WERI-Rb-1 (cell line): ENCODE data around the gene ZNF830.

Experiments
- DNase-seq: peaks from one replicate; pipeline ENCODE4 v3.0.0-alpha.2; 2020
- H3K27ac ChIP-seq: fragments of 250-450 bp; sonication (Bioruptor Pico); 2 replicates; pipeline ENCODE4 v1.5.1; 2020; ENCODE audit warnings: mild to moderate bottlenecking, moderate library complexity
- H3K27me3 ChIP-seq: fragments of 250-450 bp; sonication (Bioruptor Pico); 2 replicates; pipeline ENCODE4 v1.5.1; 2021; ENCODE audit warnings: mild to moderate bottlenecking, low read depth, moderate library complexity; ENCODE audit not compliant: insufficient read depth, severe bottlenecking
- H3K36me3 ChIP-seq: fragments of 250-450 bp; sonication (Bioruptor Pico); 2 replicates; pipeline ENCODE4 v1.5.1; 2020; ENCODE audit warnings: mild to moderate bottlenecking, moderate library complexity
- H3K4me3 ChIP-seq: 2 replicates; pipeline ENCODE4 v1.5.1; 2011; ENCODE audit warnings: low read depth, mild to moderate bottlenecking, control low read depth, low read length
- H3K9me3 ChIP-seq: fragments of 250-450 bp; sonication (Bioruptor Pico); 2 replicates; pipeline ENCODE4 v1.5.1; 2021; ENCODE audit warnings: mild to moderate bottlenecking, moderate library complexity; ENCODE audit not compliant: severe bottlenecking
- TF ChIP-seq, protein P1 (sequence below): IDR thresholded peaks from 2 replicates; pipeline ENCODE4 v1.5.1; 2011; ENCODE audit warnings: low read depth, mild to moderate bottlenecking, control low read depth, inconsistent platforms, low read length

Gene ZNF830, protein sequence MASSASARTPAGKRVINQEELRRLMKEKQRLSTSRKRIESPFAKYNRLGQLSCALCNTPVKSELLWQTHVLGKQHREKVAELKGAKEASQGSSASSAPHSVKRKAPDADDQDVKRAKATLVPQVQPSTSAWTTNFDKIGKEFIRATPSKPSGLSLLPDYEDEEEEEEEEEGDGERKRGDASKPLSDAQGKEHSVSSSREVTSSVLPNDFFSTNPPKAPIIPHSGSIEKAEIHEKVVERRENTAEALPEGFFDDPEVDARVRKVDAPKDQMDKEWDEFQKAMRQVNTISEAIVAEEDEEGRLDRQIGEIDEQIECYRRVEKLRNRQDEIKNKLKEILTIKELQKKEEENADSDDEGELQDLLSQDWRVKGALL

DNA sequence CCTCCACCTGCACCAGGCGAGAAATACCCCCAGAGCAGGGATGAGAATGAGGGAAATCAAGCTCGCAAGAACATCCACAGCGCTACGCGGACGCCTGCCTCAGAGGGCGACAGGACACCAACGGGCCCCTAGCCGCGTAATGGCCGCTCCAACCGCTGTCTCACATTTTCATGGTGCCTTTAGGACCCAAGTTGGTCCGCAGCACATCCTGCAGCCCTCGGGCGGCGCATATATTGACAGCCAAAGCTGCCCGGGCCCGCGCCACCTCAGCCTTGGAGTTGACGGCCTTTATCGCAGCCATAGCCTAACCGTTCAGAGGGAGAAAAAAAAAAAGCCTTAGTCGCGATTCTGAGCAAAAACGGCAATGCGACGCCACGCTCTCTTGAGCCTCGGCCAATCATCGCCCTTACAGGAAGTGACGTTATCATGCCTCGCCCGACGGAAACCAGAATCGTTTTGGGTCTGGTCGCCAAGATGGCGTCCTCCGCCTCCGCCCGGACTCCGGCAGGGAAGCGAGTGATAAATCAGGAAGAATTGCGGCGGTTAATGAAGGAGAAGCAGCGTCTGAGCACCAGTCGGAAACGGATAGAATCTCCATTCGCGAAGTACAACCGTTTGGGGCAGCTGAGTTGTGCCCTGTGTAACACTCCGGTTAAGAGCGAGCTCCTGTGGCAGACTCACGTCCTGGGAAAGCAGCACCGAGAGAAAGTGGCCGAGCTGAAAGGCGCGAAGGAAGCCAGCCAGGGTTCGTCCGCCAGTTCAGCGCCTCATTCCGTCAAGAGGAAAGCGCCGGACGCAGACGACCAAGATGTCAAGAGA, at the start of gene ZNF830, which contains the start of gene CCT6B:
ZNF830 (plus strand) TSS at position 448 of the 819 bp plus-strand sequence; CDS start at position 475, 27 bp downstream.
CCT6B (minus strand) TSS at position 368 of the 819 bp plus-strand sequence; CDS start at position 301, 67 bp downstream.
- DNase-seq: peak; percentile 89
- H3K27ac ChIP-seq: peak within 1 kb of the TSS; percentile 94

DNA sequence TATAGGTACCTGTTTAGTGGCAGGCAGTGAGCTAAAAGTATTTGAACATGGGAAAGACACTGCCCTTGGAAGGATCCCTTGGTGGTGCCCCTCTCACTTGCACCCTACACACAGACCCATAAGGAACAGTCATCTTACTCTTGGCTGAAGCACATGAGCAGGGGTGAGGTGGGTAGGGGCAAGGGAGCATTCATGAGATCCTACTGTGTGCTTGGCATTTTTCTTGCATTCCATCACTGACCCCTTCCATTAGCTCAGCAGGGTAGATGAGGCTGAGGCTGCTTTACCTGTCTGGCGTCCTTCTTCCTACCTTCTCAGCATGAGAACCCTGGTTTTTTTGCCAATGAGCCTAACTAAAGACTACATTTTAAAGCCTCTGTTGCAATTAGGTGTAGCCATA, 48.3 kb upstream of the ZNF830 start:
- H3K4me3 ChIP-seq: no peak overlapping the region
- peaks cover 6% of the 10 kb centered on the region for H3K9me3 ChIP-seq
- H3K27me3 ChIP-seq: no peaks in the 10 kb centered on the region
- no peaks in the 10 kb centered on the region for H3K36me3 ChIP-seq
- DNase-seq: no peak
- no peak overlapping the region for H3K27ac ChIP-seq
- TF ChIP-seq, protein P1, sequence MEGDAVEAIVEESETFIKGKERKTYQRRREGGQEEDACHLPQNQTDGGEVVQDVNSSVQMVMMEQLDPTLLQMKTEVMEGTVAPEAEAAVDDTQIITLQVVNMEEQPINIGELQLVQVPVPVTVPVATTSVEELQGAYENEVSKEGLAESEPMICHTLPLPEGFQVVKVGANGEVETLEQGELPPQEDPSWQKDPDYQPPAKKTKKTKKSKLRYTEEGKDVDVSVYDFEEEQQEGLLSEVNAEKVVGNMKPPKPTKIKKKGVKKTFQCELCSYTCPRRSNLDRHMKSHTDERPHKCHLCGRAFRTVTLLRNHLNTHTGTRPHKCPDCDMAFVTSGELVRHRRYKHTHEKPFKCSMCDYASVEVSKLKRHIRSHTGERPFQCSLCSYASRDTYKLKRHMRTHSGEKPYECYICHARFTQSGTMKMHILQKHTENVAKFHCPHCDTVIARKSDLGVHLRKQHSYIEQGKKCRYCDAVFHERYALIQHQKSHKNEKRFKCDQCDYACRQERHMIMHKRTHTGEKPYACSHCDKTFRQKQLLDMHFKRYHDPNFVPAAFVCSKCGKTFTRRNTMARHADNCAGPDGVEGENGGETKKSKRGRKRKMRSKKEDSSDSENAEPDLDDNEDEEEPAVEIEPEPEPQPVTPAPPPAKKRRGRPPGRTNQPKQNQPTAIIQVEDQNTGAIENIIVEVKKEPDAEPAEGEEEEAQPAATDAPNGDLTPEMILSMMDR: no peak

More for the DNA sequence above, at the start of gene ZNF830, which contains the start of gene CCT6B:
- no peaks in the 10 kb centered on the region for H3K27me3 ChIP-seq
- H3K9me3 ChIP-seq: no peaks in the 10 kb centered on the region
- TF ChIP-seq, protein P1: 0 out of 2 replicates have a peak, but pooled peaks have one; percentile 2
- peak within 1 kb of the TSS; percentile 79 for H3K4me3 ChIP-seq
- peaks cover 36% of the 10 kb centered on the region for H3K36me3 ChIP-seq

DNA sequence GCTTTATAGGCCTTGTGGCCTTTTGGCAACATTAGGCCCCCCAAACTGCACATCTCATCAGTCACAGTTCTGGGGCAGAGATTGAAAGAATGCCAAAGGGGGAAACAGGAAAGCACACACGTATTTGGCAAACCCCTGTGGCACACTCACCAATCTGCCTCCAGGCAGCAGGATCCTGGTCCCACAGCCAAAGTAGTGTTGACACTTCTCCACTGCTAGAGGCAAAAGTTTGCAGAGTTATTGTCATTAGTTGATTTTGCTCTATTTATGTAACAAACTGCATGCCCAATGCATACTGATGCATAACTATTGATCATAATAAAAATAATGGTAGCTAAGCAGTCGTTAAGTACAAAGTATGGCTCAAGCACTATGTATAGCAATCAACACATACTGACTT, 45.2 kb upstream of the ZNF830 start:
- Histone ChIP-seq H3K27me3 (no peaks in the 10 kb centered on the region), H3K4me3 (no peak overlapping the region), H3K36me3 (no peaks in the 10 kb centered on the region), H3K9me3 (peaks cover 6% of the 10 kb centered on the region), H3K27ac (no peak overlapping the region)
- TF ChIP-seq, protein P1: no peak
- DNase-seq: no peak

DNA sequence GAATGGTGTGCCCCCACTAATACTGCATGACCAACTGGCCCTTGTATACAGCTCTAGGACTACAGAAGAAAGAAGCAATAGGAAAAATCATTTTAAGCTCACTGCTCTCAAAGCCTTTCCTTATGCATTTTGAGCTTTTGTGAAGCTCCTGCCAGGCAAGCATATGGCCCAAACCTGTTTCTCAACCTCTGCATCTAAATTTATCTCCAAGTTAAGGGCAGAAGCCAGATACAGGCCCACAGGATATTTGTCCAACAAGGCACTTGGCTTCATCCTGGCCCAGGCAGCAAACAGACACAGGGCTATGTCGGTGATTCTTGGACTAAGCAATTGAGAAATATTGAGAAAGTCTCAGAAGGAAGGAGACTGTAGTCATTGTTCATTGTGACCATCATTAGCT, 44.0 kb upstream of the ZNF830 start:
- TF ChIP-seq, protein P1: no peak

DNA sequence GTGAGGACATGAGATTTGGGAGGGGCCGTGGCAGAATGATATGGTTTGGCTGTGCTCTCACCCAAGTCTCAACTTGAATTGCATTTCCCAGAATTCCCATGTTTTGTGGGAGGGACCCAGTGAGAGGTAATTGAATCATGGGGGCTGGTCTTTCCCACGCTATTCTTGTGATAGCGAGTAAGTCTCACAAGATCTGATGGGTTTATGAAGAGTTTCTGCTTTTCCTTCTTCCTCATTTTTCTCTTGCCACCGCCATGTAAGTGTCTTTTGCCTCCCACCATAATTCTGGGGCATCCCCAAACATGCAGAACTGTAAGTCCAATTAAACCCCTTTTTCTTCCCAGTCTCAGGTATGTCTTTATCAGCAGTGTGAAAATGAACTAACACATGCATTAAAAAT, 40.7 kb upstream of the ZNF830 start:
- Histone ChIP-seq H3K4me3 (no peak overlapping the region), H3K36me3 (no peaks in the 10 kb centered on the region), H3K9me3 (no peaks in the 10 kb centered on the region), H3K27ac (no peak overlapping the region), H3K27me3 (no peaks in the 10 kb centered on the region)
- TF ChIP-seq, protein P1: no peak
- no peak for DNase-seq

More for the DNA sequence above, 44.0 kb upstream of the ZNF830 start:
- no peaks in the 10 kb centered on the region for H3K27me3 ChIP-seq
- H3K9me3 ChIP-seq: peaks cover 6% of the 10 kb centered on the region
- no peak overlapping the region for H3K4me3 ChIP-seq
- no peak overlapping the region for H3K27ac ChIP-seq
- DNase-seq: no peak
- no peaks in the 10 kb centered on the region for H3K36me3 ChIP-seq
